CD4-positive, alpha-beta T cell treated with Interleukin-1 beta for 1 hour (primary cell): ENCODE data around the gene SLC39A11.

Experiments used
- DNase-seq, 2 donors: peaks; one replicate each; pipeline ENCODE4 v3.0.0-alpha.2; 2020 to 2022

The SLC39A11 gene

DNA sequence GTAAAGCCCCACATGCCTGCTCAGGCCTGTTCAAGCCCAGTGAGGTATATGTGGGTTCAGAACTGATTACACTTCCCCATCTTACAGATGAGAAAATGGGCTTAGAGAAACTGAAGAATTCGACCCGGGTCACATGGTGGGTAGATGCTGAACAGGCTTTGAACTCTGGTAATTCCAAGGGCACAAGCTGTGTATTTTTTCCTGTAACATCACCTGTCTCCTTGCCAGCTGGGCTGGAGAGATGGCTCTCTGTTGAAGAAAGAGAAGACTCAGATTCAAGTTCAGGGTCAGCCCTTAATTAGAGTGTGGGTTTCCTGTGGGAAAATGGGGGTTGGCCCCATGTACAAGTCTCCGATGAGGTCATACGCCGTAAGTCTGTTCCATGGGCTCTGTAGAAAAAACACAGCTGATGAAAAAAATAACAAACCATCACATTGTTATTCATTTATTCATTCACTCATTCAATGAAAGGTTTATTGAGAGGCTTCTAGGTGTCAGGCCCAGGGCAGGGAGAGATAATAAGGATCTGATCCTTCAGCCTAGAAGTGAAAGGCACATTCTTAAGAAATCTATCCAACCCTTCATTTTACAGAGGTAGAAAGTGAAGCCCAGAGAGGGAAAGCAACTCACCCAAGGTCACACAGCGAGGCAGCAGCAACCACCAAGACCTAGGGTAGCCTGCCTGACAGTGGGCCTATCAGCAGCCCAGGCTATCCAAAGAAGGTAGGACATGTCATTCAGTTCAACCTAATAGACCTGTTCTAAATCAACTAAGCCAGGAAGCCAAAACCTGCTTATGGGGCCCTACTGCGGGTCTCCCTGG is 488.9 kb downstream of the SLC39A11 start:
- no peak for DNase-seq

DNA sequence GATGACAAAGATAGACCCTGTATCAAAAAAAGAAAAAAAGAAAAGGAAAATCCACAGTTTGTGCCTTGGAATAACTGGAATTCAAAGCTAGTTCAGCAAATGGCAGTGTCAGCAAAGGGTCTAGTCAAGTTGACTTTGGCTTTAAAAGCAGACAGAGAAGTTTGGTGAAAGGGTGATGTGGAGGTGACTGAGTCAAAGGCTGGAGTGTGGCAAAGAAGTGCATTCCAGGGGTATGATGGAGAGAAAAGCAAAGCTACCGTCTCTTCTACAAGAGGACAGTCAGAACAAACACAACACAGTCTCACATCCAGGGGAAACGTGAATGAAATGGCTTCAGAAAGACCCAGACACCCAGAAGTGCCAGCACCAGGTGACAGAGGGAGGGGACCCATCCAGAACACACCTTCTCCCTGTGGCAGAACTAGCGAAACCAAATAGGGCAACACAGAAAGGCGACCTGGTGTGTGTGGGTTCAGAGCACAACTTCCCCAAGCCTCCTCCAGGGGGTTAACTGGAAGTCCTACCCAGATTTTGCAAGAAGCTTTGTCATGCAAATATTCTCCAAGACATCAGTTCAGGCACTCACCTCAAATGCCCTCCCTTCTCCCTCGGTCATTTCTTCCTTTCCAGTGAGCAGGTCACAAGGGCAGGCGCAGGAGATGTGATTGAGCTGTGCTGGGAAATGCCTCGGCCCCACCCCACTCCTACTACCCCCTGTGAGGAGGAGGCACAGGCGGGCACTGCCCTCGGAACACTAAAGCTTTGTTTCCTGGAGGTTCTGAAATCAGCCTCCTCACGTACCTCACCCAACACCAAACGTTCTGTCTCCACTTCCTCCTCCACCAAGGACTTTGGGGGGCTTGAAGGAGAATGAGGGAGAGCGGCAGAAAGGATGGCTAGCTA is 489.7 kb downstream of the SLC39A11 start:
- DNase-seq, result no peak

DNA sequence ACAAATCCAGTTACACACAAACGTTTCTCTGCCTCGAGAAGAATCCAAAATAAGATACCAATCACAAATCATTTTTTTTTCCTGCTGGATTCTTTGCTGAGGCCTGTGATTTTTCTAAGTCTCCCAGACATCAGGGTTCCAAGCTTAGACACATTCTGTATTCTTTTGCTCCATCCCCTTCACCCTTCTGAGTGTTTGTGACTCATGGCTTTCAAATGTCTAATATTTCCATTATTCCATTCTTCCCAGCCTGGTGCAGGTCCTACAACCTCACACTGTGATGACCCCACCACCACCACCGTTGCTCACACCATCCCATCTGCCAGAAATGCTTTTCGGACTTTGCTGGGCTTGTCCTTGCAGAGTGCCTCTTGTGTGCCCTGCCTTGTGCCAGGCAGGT is 491.6 kb downstream of the SLC39A11 start:
- no peak for DNase-seq

GRCh38 chr17:72599891-72600290 is 492.6 kb downstream of the SLC39A11 start:
- DNase-seq, result no peak

DNA sequence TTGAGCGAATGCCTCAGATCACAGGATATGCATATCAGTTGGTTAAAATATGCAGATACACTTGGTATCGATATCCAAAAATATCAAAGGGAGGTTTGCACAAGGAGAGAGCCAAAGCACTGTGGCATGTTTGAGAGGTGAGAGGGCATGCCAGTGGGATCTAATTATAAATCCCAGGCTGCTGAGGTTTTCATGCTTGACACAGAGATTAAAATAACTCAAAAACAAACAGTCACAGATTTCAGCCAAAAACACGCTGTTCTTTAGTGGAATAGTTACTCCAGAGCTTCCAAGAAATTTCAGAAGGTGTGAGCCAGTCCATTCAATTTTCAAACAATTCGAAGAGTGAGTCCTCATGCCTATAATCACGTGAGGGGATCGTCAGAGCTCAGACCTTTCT is 493.8 kb downstream of the SLC39A11 start:
- no peak for DNase-seq

GRCh38 chr17:72597354-72598087 is 495.0 kb downstream of the SLC39A11 start:
- no peak for DNase-seq
